Neural crest cell (in vitro differentiated cells): Measurements from ENCODE around the gene PARP8. TPM values are rescaled to one million over a fixed set of nuclear protein-coding genes. Genes with fewer than 3 reads are reported as not detected.

Experiments used
- DNase-seq: peaks from one replicate; pipeline ENCODE4 v3.0.0; 2021; ENCODE audit warnings: low read depth, mixed read lengths, low spot score
- H3K27ac Mint-ChIP-seq: one replicate; pipeline ENCODE4 v1.8.0; 2021; ENCODE audit warnings: mild to moderate bottlenecking, mixed read lengths; ENCODE audit not compliant: unreplicated experiment
- H3K27me3 Mint-ChIP-seq: 2 replicates; pipeline ENCODE4 v1.8.0; 2021; ENCODE audit warnings: low read depth, mild to moderate bottlenecking, mixed read lengths
- H3K36me3 Mint-ChIP-seq: 2 replicates; pipeline ENCODE4 v1.8.0; 2021; ENCODE audit warnings: low read depth, mild to moderate bottlenecking, mixed read lengths
- H3K4me1 Mint-ChIP-seq: 2 replicates; pipeline ENCODE4 v1.8.0; 2021; ENCODE audit warnings: mixed read lengths
- H3K4me3 Mint-ChIP-seq: one replicate; pipeline ENCODE4 v1.8.0; 2021; ENCODE audit warnings: mild to moderate bottlenecking, mixed read lengths
- H3K9me3 Mint-ChIP-seq: 2 replicates; pipeline ENCODE4 v1.8.0; 2021; ENCODE audit warnings: mixed read lengths
- CTCF ChIP-seq: fragments of 200-600 bp; sonication (generic); conservative IDR thresholded peaks from 2 replicates; pipeline ENCODE4 v1.5.0; 2021; ENCODE audit warnings: antibody characterized with exemption, mild to moderate bottlenecking
- total RNA-seq: library from RNA; stranded (reverse); gene quantifications from 2 replicates; pipeline ENCODE4 v1.2.1, GENCODE V29; 2021

PARP8 gene
- total RNA-seq, 1 donor from 2014 or later, result 31.0 TPM

GRCh38 chr5:50703367-50703666 lies 36.9 kb downstream of the PARP8 start:
- H3K4me3 Mint-ChIP-seq, result no peak overlapping the region
- no peaks in the 10 kb centered on the region for H3K4me1 Mint-ChIP-seq
- DNase-seq, result no peak
- H3K27me3 Mint-ChIP-seq, result no peaks in the 10 kb centered on the region
- H3K27ac Mint-ChIP-seq, result no peak overlapping the region
- no peaks in the 10 kb centered on the region for H3K36me3 Mint-ChIP-seq
- TF ChIP-seq CTCF, result no peak
- no peaks in the 10 kb centered on the region for H3K9me3 Mint-ChIP-seq

GRCh38 chr5:50704730-50705129 lies 38.3 kb downstream of the PARP8 start:
- Mint-ChIP-seq H3K27ac (no peak overlapping the region), H3K4me1 (no peaks in the 10 kb centered on the region), H3K4me3 (no peak overlapping the region), H3K27me3 (no peaks in the 10 kb centered on the region), H3K9me3 (no peaks in the 10 kb centered on the region), H3K36me3 (no peaks in the 10 kb centered on the region)
- no peak for TF ChIP-seq CTCF
- DNase-seq, result no peak

GRCh38 chr5:50709471-50709870 lies 43.0 kb downstream of the PARP8 start:
- Mint-ChIP-seq H3K36me3 (no peaks in the 10 kb centered on the region), H3K4me3 (no peak overlapping the region), H3K27ac (no peak overlapping the region), H3K27me3 (no peaks in the 10 kb centered on the region), H3K9me3 (no peaks in the 10 kb centered on the region), H3K4me1 (peaks cover 10% of the 10 kb centered on the region)
- TF ChIP-seq CTCF, result no peak
- DNase-seq, result no peak

- H3K36me3 Mint-ChIP-seq, result no peaks in the 10 kb centered on the region
- TF ChIP-seq CTCF, result no peak
- H3K4me1 Mint-ChIP-seq, result peaks cover 10% of the 10 kb centered on the region
- H3K27ac Mint-ChIP-seq, result no peak overlapping the region
- no peak overlapping the region for H3K4me3 Mint-ChIP-seq
- no peaks in the 10 kb centered on the region for H3K9me3 Mint-ChIP-seq
- DNase-seq, result no peak
- no peaks in the 10 kb centered on the region for H3K27me3 Mint-ChIP-seq
Measured at GRCh38 chr5:50710838-50711237, 44.4 kb downstream of the PARP8 start.

GRCh38 chr5:50711280-50711679 lies 44.8 kb downstream of the PARP8 start:
- no peak for DNase-seq
- Mint-ChIP-seq H3K9me3 (no peaks in the 10 kb centered on the region), H3K4me1 (peaks cover 10% of the 10 kb centered on the region), H3K27ac (no peak overlapping the region), H3K36me3 (no peaks in the 10 kb centered on the region), H3K27me3 (no peaks in the 10 kb centered on the region), H3K4me3 (no peak overlapping the region)
- TF ChIP-seq CTCF, result no peak

- H3K27me3 Mint-ChIP-seq, result no peaks in the 10 kb centered on the region
- H3K27ac Mint-ChIP-seq, result no peak overlapping the region
- no peak for DNase-seq
- no peaks in the 10 kb centered on the region for H3K36me3 Mint-ChIP-seq
- no peaks in the 10 kb centered on the region for H3K9me3 Mint-ChIP-seq
- TF ChIP-seq CTCF, result no peak
- no peak overlapping the region for H3K4me3 Mint-ChIP-seq
- peaks cover 15% of the 10 kb centered on the region for H3K4me1 Mint-ChIP-seq
Measured at GRCh38 chr5:50712479-50712878, 46.0 kb downstream of the PARP8 start.
